Measurements from ENCODE around the gene PERCC1. TPM values are rescaled to one million over a fixed set of nuclear protein-coding genes. Genes with fewer than 3 reads are reported as not detected.

The PERCC1 gene
- total RNA-seq, 1 donor, result not detected

DNA sequence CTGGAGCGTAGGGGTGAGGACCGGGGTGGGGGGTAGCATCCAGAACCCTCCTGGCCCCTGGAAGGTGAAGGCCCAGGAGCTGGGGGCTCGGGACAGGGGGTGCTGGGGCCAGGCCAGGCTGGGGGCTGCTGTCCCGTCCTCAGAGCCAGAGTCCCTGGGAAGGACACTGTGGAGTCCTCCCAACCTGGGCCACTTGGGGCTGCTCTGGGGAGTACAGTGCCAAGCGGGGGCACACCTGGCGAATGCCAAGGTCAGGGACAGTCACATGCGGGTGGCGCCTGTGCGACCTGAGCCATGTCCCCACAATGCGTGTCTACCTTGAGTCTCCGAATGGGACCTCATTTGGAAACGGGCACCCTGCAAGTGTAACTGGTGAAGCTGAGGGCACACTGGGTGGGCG lies 1.2 kb upstream of the PERCC1 start:
- H4K20me1 ChIP-seq (ENCODE audit: insufficient read depth, low read length), result no peaks in the 10 kb centered on the region
- no peaks in the 10 kb centered on the region for H3K27me3 ChIP-seq (ENCODE audit: insufficient read depth, low read length)
- H3K36me3 ChIP-seq (ENCODE audit: insufficient read depth, low read length), result no peaks in the 10 kb centered on the region

DNA sequence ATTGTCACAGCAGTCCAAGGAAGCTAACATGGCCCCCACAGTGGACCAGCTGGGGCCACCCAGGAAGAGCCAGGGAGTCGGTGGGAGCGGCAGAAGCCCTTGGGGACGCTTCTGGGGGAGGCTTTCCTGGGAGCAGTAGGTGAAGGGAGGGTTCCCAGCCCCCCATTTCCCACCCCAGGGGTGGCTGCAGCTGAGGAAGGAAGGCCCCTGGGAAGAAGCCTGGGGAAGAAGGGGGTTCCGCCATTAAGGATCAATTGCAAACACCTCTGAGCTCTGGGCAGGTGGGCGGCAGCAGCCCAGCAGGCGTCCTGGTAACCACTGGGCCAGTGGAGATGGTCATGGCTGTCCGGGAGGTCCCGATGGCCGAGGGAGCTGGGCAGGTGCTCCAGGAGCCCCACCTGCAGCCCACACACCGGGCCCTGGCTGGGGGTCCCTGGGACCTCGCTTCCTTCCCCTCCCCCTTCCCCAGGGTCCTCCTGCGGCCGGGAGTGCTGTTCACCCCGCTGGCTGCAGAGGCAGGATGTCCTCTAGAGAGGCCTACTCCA lies 592 bp upstream of the PERCC1 start:
- Histone ChIP-seq H3K4me2 (ENCODE audit: insufficient read depth, low read length) (no peak overlapping the region), H3K36me3 (ENCODE audit: insufficient read depth, low read length) (no peaks in the 10 kb centered on the region), H2AFZ (ENCODE audit: low read length) (no peak overlapping the region), H3K4me1 (ENCODE audit: insufficient read depth, low read length) (no peaks in the 10 kb centered on the region), H3K4me3 (ENCODE audit: insufficient read depth, low read length) (no peak overlapping the region), H3K9me3 (ENCODE audit: low read depth, low read length) (no peaks in the 10 kb centered on the region), H3K27me3 (ENCODE audit: insufficient read depth, low read length) (no peaks in the 10 kb centered on the region), H3K27ac (ENCODE audit: low read depth, low read length) (no peak overlapping the region), H3K79me2 (ENCODE audit: insufficient read depth, low read length) (no peaks in the 10 kb centered on the region), H4K20me1 (ENCODE audit: insufficient read depth, low read length) (no peaks in the 10 kb centered on the region)
- TF ChIP-seq, protein P1, sequence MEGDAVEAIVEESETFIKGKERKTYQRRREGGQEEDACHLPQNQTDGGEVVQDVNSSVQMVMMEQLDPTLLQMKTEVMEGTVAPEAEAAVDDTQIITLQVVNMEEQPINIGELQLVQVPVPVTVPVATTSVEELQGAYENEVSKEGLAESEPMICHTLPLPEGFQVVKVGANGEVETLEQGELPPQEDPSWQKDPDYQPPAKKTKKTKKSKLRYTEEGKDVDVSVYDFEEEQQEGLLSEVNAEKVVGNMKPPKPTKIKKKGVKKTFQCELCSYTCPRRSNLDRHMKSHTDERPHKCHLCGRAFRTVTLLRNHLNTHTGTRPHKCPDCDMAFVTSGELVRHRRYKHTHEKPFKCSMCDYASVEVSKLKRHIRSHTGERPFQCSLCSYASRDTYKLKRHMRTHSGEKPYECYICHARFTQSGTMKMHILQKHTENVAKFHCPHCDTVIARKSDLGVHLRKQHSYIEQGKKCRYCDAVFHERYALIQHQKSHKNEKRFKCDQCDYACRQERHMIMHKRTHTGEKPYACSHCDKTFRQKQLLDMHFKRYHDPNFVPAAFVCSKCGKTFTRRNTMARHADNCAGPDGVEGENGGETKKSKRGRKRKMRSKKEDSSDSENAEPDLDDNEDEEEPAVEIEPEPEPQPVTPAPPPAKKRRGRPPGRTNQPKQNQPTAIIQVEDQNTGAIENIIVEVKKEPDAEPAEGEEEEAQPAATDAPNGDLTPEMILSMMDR (IDR thresholded peaks at IDR 0.05; ENCODE audit: extremely low read depth, low read depth, low read length), result no peak
- DNase-seq (ENCODE audit: insufficient read length, low spot score, missing footprints), result no peak

More for the DNA sequence above, 1.2 kb upstream of the PERCC1 start:
- Histone ChIP-seq H2AFZ (ENCODE audit: low read length) (no peak overlapping the region), H3K4me2 (ENCODE audit: insufficient read depth, low read length) (no peak overlapping the region), H3K27ac (ENCODE audit: low read depth, low read length) (no peak overlapping the region), H3K4me3 (ENCODE audit: insufficient read depth, low read length) (no peak overlapping the region), H3K79me2 (ENCODE audit: insufficient read depth, low read length) (no peaks in the 10 kb centered on the region), H3K9me3 (ENCODE audit: low read depth, low read length) (no peaks in the 10 kb centered on the region), H3K4me1 (ENCODE audit: insufficient read depth, low read length) (no peaks in the 10 kb centered on the region)
- TF ChIP-seq, protein P1 (IDR thresholded peaks at IDR 0.05; ENCODE audit: extremely low read depth, low read depth, low read length), result no peak
- no peak for DNase-seq (ENCODE audit: insufficient read length, low spot score, missing footprints)

DNA sequence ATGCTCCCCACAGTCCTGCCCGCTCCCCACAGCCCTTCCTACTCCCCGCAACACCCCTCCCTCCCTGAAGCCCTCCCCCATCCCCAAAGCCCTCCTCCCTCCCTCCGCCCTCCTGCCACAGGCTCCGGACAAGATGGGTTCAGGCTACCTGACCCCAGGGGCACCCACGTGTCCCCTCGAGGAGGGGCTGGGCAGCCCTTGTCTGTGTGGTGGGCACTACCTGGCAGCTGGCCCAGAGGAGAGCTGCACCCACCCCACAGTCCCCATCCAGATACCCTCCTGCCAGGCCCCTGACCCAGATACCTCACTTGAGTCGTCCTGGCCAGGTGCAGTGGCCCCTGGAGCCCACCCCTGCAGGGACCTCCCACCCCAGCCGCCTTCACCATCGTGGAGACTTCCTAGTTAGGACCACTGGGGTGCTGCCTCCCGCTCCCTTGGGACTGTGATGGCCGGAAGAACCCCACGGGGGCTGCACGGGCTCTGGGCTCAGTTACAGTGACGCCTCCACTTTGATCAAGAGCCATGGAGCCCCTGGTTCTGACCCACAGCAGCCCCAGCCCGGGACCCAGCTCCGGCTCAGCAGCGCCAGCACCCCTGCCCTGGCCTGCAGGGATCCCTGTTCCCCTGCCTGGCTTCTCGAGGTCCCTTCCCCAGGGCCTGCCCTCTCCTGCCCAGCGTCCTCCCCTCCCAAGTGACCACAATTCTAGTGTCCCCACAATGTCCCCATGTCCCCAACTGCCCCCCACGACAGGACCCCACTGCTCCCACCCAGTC lies 806 bp downstream of the PERCC1 start:
- no peaks in the 10 kb centered on the region for H3K79me2 ChIP-seq (ENCODE audit: insufficient read depth, low read length)
- DNase-seq (ENCODE audit: insufficient read length, low spot score, missing footprints), result no peak

More for the DNA sequence above, 806 bp downstream of the PERCC1 start:
- no peaks in the 10 kb centered on the region for H3K27me3 ChIP-seq (ENCODE audit: insufficient read depth, low read length)
- no peak overlapping the region for H3K4me3 ChIP-seq (ENCODE audit: insufficient read depth, low read length)
- no peak overlapping the region for H3K27ac ChIP-seq (ENCODE audit: low read depth, low read length)
- no peaks in the 10 kb centered on the region for H3K9me3 ChIP-seq (ENCODE audit: low read depth, low read length)
- no peaks in the 10 kb centered on the region for H3K36me3 ChIP-seq (ENCODE audit: insufficient read depth, low read length)
- no peaks in the 10 kb centered on the region for H4K20me1 ChIP-seq (ENCODE audit: insufficient read depth, low read length)
- TF ChIP-seq, protein P1 (IDR thresholded peaks at IDR 0.05; ENCODE audit: extremely low read depth, low read depth, low read length), result no peak
- no peak overlapping the region for H3K4me2 ChIP-seq (ENCODE audit: insufficient read depth, low read length)
- no peak overlapping the region for H2AFZ ChIP-seq (ENCODE audit: low read length)
- H3K4me1 ChIP-seq (ENCODE audit: insufficient read depth, low read length), result no peaks in the 10 kb centered on the region

Measured in osteoblast (primary cell).